Neural progenitor cell (in vitro differentiated cells): Measurements from ENCODE around the gene ZNF117.

Experiments used
- EZH2 ChIP-seq: fragments of 200-600 bp; sonication (generic); IDR thresholded peaks from 2 replicates; pipeline ENCODE4 v1.6.1; 2017; ENCODE audit warnings: antibody characterized with exemption, mild to moderate bottlenecking, moderate library complexity
- TF ChIP-seq, protein P1 (sequence below): fragments of 200-600 bp; sonication (generic); IDR thresholded peaks from 2 replicates; pipeline ENCODE4 v1.5.1; 2017; ENCODE audit warnings: antibody characterized with exemption, mild to moderate bottlenecking

DNA sequence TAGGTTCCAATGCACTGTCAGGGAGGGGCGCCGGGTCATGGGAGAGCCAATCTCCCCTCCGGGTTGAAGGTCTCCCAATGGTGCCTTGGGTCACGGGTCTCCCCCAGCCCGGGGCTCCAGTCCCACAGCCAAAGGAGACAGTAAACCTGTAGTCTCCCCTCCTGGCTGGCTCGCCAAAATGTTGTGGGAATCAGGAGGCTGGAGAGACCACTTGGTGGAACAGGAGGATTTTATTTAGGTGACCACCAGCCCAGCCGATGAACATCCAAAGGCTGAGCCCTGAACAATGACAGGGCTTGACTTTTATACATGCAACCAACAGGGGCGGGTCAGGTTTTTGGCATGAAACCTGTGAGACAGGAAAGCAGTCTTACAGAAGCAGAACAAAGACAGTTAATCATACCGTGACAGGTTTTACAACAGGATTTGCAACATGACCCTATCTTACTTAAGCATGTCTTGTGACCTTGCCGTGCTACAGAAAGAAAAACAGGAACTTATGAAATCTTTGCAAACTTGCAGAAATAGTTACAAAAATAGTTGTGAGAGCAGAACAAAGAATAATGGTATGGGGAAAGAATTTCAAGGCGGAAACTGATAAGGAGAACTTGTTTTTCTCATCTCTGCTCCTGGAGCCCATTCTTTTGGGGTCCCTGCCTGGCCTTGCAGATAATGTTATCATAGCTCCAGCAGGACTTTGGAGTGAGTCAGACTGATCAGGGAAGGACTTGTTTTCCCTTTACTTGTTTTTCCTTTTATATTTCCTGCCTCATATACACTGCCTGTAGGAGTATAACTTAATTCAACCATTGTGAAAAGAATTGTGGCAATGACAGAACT lies 8.5 kb upstream of the ZNF117 start:
- TF ChIP-seq, protein P1, sequence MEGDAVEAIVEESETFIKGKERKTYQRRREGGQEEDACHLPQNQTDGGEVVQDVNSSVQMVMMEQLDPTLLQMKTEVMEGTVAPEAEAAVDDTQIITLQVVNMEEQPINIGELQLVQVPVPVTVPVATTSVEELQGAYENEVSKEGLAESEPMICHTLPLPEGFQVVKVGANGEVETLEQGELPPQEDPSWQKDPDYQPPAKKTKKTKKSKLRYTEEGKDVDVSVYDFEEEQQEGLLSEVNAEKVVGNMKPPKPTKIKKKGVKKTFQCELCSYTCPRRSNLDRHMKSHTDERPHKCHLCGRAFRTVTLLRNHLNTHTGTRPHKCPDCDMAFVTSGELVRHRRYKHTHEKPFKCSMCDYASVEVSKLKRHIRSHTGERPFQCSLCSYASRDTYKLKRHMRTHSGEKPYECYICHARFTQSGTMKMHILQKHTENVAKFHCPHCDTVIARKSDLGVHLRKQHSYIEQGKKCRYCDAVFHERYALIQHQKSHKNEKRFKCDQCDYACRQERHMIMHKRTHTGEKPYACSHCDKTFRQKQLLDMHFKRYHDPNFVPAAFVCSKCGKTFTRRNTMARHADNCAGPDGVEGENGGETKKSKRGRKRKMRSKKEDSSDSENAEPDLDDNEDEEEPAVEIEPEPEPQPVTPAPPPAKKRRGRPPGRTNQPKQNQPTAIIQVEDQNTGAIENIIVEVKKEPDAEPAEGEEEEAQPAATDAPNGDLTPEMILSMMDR = no peak
- no peak for TF ChIP-seq EZH2
